Measurements from ENCODE around the gene PARL. TPM values are rescaled to one million over a fixed set of nuclear protein-coding genes. Genes with fewer than 3 reads are reported as not detected.

PARL gene
- total and polyA plus RNA-seq, 2 donors (not counting 1 experiment from before 2014, with no cell fraction given), result 30.2 to 55.9 TPM

DNA sequence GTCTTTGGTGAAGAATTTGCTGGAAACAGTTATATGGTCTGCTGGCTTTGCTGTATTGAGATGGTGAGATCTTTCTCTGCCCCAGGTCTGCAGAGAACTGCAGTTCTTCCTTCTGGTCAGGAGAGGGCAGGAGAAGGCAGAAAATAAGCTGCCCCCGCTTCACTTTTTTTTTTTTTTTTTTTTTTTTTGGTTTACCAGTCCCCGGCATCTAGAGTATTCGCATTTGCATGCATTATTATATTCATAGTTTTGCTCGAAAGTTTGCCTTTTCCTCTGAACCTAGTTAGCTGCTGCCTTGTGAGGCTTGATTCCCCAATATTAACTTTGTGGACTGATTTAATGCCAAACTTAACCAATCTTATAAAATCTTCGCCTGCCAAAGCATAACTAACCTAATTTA lies 10.6 kb upstream of the PARL start:
- H3K79me2 ChIP-seq (ENCODE audit: control insufficient read depth, insufficient read depth, low read length), result no peaks in the 10 kb centered on the region
- H3K9me3 ChIP-seq (ENCODE audit: control insufficient read depth, insufficient read depth, low read depth, low read length), result no peaks in the 10 kb centered on the region
- no peak overlapping the region for H3K4me3 ChIP-seq (replicated peaks in 1 of 4; ENCODE audit: control extremely low read depth in 1 of 4, insufficient read depth in 1 of 4, low read depth in 3 of 4, low read length in 4 of 4)
- H2AFZ ChIP-seq (ENCODE audit: low read length), result no peak overlapping the region
- no peak overlapping the region for H3K9ac ChIP-seq (ENCODE audit: insufficient read depth, low read length)
- DNase-seq (ENCODE audit: low read depth in 2 of 2), result peak; percentile 42 to 68
- H3K27me3 ChIP-seq (ENCODE audit: control insufficient read depth, insufficient read depth, low read length), result peaks cover 4% of the 10 kb centered on the region
- no peak overlapping the region for H3K27ac ChIP-seq (ENCODE audit: insufficient read depth, low read length)
- TF ChIP-seq EZH2 (IDR thresholded peaks at IDR 0.05; ENCODE audit: low read length, missing control alignments), result no peak
- TF ChIP-seq, protein P1, sequence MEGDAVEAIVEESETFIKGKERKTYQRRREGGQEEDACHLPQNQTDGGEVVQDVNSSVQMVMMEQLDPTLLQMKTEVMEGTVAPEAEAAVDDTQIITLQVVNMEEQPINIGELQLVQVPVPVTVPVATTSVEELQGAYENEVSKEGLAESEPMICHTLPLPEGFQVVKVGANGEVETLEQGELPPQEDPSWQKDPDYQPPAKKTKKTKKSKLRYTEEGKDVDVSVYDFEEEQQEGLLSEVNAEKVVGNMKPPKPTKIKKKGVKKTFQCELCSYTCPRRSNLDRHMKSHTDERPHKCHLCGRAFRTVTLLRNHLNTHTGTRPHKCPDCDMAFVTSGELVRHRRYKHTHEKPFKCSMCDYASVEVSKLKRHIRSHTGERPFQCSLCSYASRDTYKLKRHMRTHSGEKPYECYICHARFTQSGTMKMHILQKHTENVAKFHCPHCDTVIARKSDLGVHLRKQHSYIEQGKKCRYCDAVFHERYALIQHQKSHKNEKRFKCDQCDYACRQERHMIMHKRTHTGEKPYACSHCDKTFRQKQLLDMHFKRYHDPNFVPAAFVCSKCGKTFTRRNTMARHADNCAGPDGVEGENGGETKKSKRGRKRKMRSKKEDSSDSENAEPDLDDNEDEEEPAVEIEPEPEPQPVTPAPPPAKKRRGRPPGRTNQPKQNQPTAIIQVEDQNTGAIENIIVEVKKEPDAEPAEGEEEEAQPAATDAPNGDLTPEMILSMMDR (conservative IDR thresholded peaks at IDR 0.05 in 1 of 2, IDR thresholded peaks at IDR 0.05 in 1 of 2; ENCODE audit: low read depth in 1 of 2, low read length in 2 of 2), result peak; percentile 86 to 87
- H3K4me1 ChIP-seq (ENCODE audit: control insufficient read depth, extremely low read depth, insufficient read depth, low read length), result no peaks in the 10 kb centered on the region
- no peaks in the 10 kb centered on the region for H4K20me1 ChIP-seq (ENCODE audit: control insufficient read depth, extremely low read depth, insufficient read depth, low read length)
- no peak overlapping the region for H3K4me2 ChIP-seq (ENCODE audit: extremely low read depth, insufficient read depth, low read length)
- no peaks in the 10 kb centered on the region for H3K36me3 ChIP-seq (ENCODE audit: control insufficient read depth, insufficient read depth, low read length)

DNA sequence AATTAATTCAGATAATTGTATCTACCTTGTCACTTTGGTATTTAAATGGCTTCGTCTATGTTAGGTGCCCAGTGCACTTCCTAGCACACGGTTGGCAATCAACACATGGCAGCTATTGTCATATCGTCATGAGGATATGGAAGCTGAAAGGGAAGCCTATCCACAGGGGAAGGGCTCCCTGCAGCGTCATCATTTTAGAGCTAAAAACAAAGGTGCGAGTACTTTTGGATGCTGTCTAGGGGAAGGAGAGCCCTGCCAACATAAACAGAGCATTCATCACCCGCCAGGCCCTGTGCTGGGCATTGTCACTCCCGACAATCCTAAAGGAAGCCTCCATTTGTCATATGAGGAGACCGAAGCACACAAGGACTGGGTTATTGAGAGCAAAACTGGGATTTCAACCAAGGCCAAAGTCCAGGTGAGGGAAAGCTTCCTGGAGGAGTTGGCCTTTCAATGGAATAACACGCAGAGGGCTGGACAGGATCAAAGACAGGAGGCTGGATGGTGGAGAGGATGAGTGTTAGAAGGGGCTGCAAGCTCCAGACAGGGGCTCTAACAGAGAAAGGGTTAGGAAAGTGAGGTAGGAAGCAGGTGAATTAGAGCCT lies 8.0 kb upstream of the PARL start:
- no peak overlapping the region for H2AFZ ChIP-seq (ENCODE audit: low read length)
- H3K4me1 ChIP-seq (ENCODE audit: control insufficient read depth, extremely low read depth, insufficient read depth, low read length), result no peaks in the 10 kb centered on the region
- no peak overlapping the region for H3K4me3 ChIP-seq (replicated peaks in 1 of 4; ENCODE audit: control extremely low read depth in 1 of 4, insufficient read depth in 1 of 4, low read depth in 3 of 4, low read length in 4 of 4)
- no peak for DNase-seq (ENCODE audit: low read depth in 2 of 2)
- TF ChIP-seq EZH2 (IDR thresholded peaks at IDR 0.05; ENCODE audit: low read length, missing control alignments), result no peak
- TF ChIP-seq, protein P1 (conservative IDR thresholded peaks at IDR 0.05 in 1 of 2, IDR thresholded peaks at IDR 0.05 in 1 of 2; ENCODE audit: low read depth in 1 of 2, low read length in 2 of 2), result no peak
- no peak overlapping the region for H3K9ac ChIP-seq (ENCODE audit: insufficient read depth, low read length)
- H3K79me2 ChIP-seq (ENCODE audit: control insufficient read depth, insufficient read depth, low read length), result no peaks in the 10 kb centered on the region
- H3K9me3 ChIP-seq (ENCODE audit: control insufficient read depth, insufficient read depth, low read depth, low read length), result no peaks in the 10 kb centered on the region
- H4K20me1 ChIP-seq (ENCODE audit: control insufficient read depth, extremely low read depth, insufficient read depth, low read length), result no peaks in the 10 kb centered on the region
- no peak overlapping the region for H3K27ac ChIP-seq (ENCODE audit: insufficient read depth, low read length)
- no peak overlapping the region for H3K4me2 ChIP-seq (ENCODE audit: extremely low read depth, insufficient read depth, low read length)
- H3K36me3 ChIP-seq (ENCODE audit: control insufficient read depth, insufficient read depth, low read length), result no peaks in the 10 kb centered on the region
- peaks cover 4% of the 10 kb centered on the region for H3K27me3 ChIP-seq (ENCODE audit: control insufficient read depth, insufficient read depth, low read length)

DNA sequence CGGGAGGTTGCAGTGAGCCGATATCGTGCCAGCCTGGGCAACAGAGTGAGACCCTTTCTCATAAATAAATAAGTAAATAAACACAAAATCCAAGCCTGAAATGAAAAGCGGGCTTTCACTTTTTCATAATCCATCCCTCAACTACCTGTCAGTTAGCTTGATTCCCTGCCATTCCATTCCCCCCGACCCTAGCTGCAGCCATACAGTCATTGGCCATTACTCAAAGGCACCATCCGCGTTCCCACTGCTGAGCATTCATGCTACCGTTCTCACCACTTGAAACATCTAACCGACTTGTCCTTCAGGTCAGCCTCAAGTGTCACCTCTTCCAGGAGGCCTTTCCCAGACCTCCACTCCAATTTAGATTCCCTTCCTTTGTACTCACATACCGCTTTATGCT lies 1.1 kb upstream of the PARL start:
- H3K4me3 ChIP-seq (replicated peaks in 1 of 4; ENCODE audit: control extremely low read depth in 1 of 4, insufficient read depth in 1 of 4, low read depth in 3 of 4, low read length in 4 of 4), result no peak overlapping the region
- H3K9me3 ChIP-seq (ENCODE audit: control insufficient read depth, insufficient read depth, low read depth, low read length), result no peaks in the 10 kb centered on the region
- H2AFZ ChIP-seq (ENCODE audit: low read length), result no peak overlapping the region
- no peaks in the 10 kb centered on the region for H3K36me3 ChIP-seq (ENCODE audit: control insufficient read depth, insufficient read depth, low read length)
- H3K79me2 ChIP-seq (ENCODE audit: control insufficient read depth, insufficient read depth, low read length), result peaks cover 35% of the 10 kb centered on the region
- no peak for DNase-seq (ENCODE audit: low read depth in 2 of 2)
- no peak overlapping the region for H3K9ac ChIP-seq (ENCODE audit: insufficient read depth, low read length)
- H4K20me1 ChIP-seq (ENCODE audit: control insufficient read depth, extremely low read depth, insufficient read depth, low read length), result no peaks in the 10 kb centered on the region
- no peak overlapping the region for H3K27ac ChIP-seq (ENCODE audit: insufficient read depth, low read length)
- no peaks in the 10 kb centered on the region for H3K27me3 ChIP-seq (ENCODE audit: control insufficient read depth, insufficient read depth, low read length)
- TF ChIP-seq, protein P1 (conservative IDR thresholded peaks at IDR 0.05 in 1 of 2, IDR thresholded peaks at IDR 0.05 in 1 of 2; ENCODE audit: low read depth in 1 of 2, low read length in 2 of 2), result no peak
- no peak for TF ChIP-seq EZH2 (IDR thresholded peaks at IDR 0.05; ENCODE audit: low read length, missing control alignments)
- H3K4me1 ChIP-seq (ENCODE audit: control insufficient read depth, extremely low read depth, insufficient read depth, low read length), result no peaks in the 10 kb centered on the region
- H3K4me2 ChIP-seq (ENCODE audit: extremely low read depth, insufficient read depth, low read length), result no peak overlapping the region
